ENCODE measurements around the gene SLC4A4.

GRCh38 chr4:71550220-71551165 lies 211.7 kb downstream of the SLC4A4 start:
- TF ChIP-seq FOXA1 (IDR thresholded peaks at IDR 0.05) (no peak), CTCF (IDR thresholded peaks at IDR 0.05; ENCODE audit: low read depth, low read length, missing input control) (no peak), YY1 (IDR thresholded peaks at IDR 0.05) (no peak), JUND (IDR thresholded peaks at IDR 0.05) (peak in 1 of 2 donors; percentile 33), MAX (IDR thresholded peaks at IDR 0.05) (no peak), RAD21 (IDR thresholded peaks at IDR 0.05) (peak; percentile 40 to 68), REST (IDR thresholded peaks at IDR 0.05) (no peak)

All from liver (tissue), 3 donors.